Skin epidermis (tissue), 12 donors: Measurements from ENCODE around the gene LEPROT.
A peak's percentile ranks its signal among the peaks of the same experiment; 100 is the strongest.
"Not testable (repeated sequence)": the region's sequence is repeated elsewhere in the genome, so short reads cannot be mapped to it uniquely, and the experiment has no call there.

ENCODE experiments used
- H3K27ac ChIP-seq, 21 experiments: fragments of 200-600 bp; sonication (generic) in 11 of 21; one replicate each; pipeline ENCODE4 v1.5.0; 2020; ENCODE audit warnings: mild to moderate bottlenecking in 3 of 21, inconsistent platforms in 2 of 21, moderate library complexity in 2 of 21
- H3K4me3 ChIP-seq, 7 experiments: fragments of 200-600 bp; sonication (generic) in 2 of 7; one replicate each; pipeline ENCODE4 v1.5.0; 2020; ENCODE audit warnings: inconsistent platforms in 2 of 7, mild to moderate bottlenecking in 2 of 7, moderate library complexity in 1 of 7

Gene LEPROT, protein sequence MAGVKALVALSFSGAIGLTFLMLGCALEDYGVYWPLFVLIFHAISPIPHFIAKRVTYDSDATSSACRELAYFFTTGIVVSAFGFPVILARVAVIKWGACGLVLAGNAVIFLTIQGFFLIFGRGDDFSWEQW

DNA sequence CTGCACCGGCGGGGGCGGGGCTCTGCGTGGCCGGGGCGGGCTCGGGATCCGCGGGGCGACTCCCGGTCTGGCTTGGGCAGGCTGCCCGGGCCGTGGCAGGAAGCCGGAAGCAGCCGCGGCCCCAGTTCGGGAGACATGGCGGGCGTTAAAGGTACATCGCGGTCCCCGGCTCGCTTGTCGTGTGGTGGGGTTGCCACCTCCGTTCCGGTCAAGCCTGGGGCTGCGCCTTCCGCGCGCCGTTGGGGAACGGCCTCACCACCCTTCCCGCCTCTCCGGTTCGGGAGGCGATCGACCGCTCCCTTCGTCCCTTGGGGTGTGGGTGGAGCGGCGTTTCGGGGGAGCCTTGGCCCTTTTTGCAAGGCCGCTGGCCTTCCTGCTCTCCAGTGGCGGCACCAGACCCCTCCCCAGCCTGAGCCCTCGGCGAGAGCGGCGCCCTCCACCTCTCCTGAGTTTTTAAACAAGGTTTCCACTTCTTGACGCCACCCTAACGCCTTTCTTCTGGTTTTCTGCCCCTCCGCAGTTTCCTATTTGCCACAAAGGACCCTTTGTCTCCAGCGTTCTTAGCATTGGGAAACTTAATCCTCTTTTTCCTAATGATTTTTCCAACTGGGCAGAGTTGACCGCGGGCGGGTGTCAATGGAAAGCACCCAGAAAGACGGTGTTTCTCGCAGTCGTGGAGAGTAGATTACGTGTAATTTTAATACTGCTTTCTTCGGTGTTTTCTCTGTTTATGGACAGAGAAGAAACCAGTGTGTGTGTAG lies at the start of gene LEPROT, which contains the start of gene LEPR:
TSS of gene LEPROT (plus strand) at position 79 of the 761 bp plus-strand sequence. CDS start at position 136, 57 bp downstream.
TSS of gene LEPR (plus strand) at position 79 of the 761 bp plus-strand sequence. CDS start 144,898 bp downstream, outside the sequence.
- peak within 1 kb of the TSS; percentile 83 to 100 (median 97) for H3K27ac ChIP-seq
- H3K4me3 ChIP-seq: peak within 1 kb of the TSS; percentile 44 to 86 (median 66)

DNA sequence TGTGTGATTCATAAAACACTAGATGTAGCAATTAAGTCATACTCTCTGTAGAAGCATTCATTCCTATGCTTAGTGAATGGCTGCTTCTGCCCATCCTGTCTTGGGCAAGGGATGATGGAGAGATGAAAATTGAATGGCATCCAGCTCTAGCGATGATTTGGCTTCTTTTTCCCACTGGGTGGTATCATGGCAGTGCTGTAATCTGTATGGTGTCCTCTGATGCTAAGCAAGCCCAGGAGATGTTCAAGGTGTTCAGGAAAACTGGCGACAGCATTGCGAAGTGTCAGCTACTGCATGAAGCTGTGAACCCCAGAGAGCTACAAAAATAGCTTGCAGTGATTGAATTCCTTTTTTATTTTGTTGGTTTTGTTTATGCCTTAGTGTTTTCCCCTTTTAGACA lies 48.9 kb upstream of the LEPROT start:
- no peak overlapping the region for H3K27ac ChIP-seq
- no peak overlapping the region for H3K4me3 ChIP-seq

DNA sequence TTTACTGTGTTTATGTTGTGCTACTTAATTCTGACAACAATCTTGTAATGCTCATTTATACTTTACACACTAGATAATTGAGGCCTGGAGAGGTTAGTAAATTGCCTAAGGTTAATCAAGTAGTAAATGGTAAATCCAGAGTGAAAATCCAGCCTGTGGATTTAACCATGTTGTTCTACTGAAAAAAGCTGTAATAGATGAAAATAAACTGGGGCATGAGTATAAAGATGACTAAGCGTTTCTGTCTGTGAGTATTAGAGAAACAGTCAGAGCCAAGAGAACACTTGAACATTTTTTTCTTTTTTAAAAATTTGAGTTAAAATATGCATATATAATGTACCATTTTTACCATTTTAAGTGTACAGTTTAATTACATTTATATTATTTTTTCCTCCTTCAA lies 47.9 kb upstream of the LEPROT start:
- Histone ChIP-seq H3K4me3 (no peak overlapping the region), H3K27ac (no peak overlapping the region)

DNA sequence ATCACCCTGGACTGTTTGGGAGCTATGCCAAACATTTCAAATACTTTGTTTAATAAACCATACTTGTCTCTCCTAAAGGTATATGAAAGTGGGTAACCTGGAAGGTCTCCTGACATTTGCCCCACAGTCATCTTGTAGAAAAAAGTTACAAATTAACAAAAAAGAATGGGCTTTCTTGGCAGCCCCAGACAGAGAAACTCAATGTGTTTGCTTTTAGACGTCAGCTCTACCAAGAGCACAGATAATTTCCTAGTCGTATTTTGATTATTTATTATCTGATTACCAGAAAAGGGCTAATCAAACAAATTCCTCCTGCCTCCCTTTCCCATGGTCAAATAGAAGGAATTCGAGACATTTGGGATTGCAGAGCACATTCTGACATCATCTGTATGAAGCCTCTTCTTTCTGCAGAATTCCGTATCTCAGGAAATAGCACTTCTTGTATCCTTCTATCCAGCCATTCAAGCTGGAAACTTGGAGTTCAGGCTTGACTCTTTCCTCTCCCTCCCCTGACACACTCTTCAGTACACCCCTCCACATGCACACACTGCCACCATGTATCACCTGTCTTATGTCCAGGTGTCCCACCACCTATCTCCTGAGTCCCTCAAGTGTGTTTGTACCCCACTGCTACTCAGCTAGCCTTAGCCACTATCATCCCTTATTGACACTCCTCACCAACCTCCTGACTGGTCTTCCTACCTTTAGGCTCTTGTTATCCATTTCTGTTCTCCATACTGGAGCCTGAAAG lies 42.8 kb upstream of the LEPROT start:
- no peak overlapping the region for H3K4me3 ChIP-seq
- no peak overlapping the region for H3K27ac ChIP-seq

DNA sequence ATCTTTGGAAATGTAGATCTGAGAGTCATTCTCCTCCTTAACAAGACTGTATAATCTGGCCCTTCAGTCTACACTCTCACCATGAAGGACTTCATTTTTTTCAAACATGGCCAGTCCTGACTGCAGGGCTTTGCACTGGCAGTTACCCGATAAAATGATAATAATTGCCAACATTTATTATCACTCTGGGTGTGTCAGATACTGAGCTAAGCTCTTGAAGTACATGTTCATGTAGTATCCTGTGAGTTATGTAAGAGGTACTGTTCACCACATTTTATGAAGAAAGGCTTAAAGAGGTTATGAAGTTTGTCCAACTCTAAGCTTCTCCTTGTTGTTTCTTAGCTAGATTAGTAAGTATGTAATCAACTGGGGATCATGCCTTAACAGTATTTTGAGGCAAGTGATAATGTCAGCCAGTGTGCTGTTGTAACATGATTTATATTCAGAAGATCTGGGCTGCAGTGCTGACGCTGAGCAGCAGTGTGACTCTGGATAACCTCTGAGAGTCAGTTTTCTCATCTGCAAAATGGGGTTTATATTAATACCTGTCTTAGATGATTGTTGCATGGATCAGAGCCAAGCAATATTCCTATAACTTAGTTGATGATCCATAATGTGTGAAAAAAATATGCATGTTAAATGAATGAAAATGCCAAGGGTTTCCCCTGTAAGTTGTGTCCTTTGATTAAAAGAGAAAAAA lies 42.1 kb upstream of the LEPROT start:
- Histone ChIP-seq H3K27ac (no peak overlapping the region), H3K4me3 (no peak overlapping the region)

DNA sequence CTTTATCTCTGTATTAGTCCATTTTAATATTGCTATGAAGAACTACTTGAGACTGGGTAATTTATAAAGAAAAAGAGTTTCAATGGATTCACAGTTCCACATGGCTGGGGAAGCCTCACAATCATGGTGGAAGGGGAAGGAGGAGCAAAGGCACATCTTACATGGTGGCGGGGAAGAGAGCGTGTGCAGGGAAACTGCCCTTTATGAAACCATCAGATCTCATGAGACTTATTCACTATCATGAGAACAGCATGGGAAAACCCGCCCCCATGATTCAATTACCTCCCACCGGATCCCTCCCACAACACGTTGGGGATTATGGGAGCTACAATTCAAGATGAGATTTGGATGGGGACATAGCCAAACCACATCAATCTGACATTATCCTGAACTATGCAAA lies 36.0 kb upstream of the LEPROT start:
- not testable (repeated sequence) for H3K4me3 ChIP-seq, H3K27ac ChIP-seq

DNA sequence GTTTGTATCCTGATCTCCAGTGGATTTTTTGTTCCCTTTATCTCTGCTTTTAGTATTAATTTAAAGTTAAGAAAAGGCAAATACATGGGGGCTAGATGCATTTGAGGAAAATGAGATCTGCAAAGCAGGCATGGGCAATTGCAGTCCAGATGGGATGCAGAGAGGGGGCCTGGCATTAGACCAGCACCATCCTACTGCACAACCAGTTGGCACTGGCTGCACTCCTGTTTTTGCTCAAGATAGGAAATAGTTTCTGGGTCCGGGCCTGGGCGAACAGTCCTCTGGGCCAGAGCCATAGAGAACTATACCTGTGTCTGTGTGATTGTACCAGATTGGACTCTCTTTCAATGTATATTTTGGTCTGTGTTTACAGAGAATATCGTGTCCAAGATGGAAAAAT lies 34.0 kb upstream of the LEPROT start:
- Histone ChIP-seq H3K27ac (no peak overlapping the region), H3K4me3 (no peak overlapping the region)

DNA sequence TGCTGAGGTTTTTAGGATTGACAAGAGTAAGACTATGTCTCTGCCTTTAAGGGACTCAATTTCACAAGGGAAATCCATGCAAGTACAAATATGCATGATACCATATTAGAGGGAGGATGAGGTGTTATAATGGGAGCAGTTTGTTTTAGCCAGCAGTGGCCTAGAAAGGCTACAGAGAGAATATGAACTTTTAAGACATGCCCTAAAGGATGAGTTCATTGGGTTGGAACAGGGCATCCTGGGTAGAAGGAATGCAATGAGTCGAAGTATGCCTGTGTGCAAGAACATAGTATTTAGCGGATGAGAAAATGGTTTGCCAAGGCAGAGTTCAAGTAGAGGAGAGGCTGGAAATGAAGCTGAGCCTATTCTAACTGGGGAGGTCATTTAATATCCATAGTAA lies 32.6 kb upstream of the LEPROT start:
- Histone ChIP-seq H3K4me3 (no peak overlapping the region), H3K27ac (no peak overlapping the region)

DNA sequence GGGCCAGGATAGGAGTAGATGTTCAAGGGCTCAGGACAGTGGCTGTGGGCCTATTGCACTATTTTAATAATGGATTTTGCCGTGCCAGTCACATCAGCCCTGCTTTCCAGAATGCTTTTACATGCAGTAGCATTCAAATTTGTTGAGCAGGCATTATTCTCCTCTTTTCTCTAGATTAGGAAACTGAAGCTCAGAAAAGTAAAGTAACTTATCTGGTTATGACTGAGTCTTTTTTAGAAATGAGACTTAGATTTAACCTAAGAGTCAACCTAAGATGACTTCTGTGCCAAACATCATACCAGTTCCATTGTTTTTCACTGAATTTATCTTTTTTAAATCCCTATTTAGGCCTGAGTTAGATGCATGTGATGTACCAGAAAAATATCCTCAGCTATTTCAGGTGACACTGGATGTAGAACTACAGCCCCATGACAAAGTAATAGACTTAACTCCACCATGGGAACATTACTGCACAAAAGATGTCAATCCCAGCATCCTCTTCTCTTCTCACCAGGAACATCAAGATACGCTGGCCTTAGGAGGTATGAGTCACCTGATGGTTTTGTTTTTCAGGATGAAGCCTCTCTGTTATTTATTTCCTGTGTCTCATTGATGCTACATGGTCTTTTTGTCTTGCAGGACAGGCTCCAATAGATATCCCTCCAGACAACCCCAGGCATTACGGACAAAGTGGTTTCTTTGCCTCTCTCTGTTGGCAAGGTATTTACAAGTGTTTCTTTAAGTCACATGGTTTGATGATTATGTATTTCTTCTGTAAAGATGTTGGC lies 31.4 kb upstream of the LEPROT start:
- H3K4me3 ChIP-seq: no peak overlapping the region
- H3K27ac ChIP-seq: no peak overlapping the region

DNA sequence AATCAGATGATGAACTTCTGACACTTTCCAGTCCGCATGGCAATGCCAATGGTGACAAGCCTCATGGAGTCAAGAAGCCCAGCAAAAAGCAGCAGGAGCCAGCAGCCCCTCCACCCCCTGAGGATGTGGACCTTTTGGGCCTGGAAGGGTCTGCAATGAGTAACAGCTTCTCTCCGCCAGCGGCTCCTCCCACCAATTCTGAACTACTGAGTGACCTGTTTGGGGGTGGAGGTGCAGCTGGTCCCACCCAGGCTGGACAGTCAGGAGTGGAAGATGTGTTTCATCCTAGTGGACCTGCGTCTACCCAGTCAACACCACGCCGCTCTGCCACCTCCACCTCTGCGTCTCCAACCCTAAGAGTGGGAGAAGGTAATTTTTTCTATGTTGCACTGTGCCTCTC lies 28.0 kb upstream of the LEPROT start:
- Histone ChIP-seq H3K4me3 (no peak overlapping the region), H3K27ac (no peak overlapping the region)

DNA sequence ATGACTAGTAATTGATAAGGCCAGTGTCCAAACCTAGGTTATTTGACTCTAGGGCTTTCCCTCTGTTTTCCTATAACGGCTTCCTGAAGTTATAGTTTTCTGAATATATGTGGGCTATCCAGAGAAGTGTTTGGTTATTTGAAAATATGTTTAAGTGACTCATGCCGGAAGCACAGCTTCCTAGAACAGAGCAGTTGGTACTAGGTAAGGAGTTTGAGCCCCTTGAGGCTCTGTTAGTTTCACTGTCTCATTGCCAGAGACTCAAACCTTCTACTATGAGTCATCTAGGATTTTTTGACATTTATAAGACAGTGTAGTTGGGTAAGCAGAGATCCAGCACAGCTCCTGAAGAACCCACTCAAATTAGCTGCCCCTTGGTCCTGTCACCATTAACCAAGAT lies 27.1 kb upstream of the LEPROT start:
- H3K27ac ChIP-seq: no peak overlapping the region
- no peak overlapping the region for H3K4me3 ChIP-seq

DNA sequence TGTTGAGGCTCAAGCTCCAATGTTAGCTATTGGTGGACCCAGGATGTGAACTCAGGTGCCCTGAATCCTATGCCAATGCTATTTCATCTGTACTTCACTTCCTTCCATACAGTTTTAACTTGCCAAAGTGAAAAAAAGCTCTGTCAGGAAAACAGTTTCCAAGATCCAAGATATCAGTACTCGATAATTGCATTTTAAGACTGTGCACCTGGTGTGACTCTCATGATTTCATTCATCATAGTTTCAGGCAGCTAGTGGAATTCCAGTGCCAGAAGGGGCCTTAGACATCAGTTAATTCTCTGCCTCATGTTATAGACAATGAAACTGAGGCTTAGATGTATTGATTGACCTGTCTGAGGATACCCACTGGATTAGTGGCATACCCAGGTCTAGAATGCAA lies 26.5 kb upstream of the LEPROT start:
- Histone ChIP-seq H3K27ac (no peak overlapping the region), H3K4me3 (no peak overlapping the region)

DNA sequence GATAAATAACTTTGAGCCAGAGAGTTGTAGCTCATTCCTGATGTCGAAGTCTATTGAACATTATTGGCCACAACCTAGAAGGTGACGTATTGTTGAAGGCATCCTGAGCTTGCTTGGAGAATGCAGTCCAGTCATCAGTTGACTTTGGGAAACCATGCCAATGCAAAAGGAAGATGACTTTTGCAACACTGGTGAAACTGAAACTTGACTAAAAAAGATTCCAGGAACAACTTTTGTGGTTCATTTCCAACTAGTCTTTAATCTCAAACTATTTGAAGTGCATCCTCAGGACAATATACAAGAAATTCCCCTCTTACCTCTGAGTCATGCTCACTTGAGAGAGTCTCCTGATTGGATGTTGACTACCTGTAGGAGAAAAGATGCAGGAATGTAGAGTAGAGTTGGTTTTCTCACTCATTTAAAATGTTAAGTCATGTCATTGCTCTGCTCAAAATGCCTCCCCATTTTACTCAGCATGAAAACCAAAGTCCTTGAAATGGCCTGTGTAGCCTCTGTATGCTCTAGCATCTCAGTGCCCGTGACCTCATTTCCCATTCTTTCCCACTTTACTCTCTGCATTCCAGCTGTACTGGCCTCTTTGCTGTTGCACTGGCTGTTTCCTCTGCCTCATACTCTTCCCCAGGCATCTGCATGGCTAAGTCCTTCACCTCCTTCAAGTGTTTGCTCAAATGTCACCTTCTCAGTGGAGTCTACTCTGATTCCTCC lies 24.4 kb upstream of the LEPROT start:
- Histone ChIP-seq H3K4me3 (no peak overlapping the region), H3K27ac (no peak overlapping the region)

DNA sequence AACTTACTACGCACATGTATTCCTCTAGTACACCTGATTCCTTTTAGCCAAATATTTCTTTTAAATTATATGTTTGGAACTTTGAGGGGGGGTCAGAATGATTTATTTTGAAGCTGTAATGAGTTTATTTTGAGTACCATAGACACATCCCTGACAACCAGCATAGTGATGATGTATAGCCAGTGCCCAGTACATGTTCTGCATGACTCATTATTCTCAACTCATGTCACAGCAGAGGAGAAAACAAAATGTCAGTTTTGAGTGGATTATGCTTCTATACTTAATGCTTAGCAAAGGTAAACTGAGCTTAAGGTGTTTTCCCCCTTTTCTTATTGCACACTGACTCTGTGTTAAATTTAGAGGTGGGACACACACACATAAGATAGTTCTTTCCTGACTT lies 22.4 kb upstream of the LEPROT start:
- Histone ChIP-seq H3K27ac (no peak overlapping the region), H3K4me3 (no peak overlapping the region)

DNA sequence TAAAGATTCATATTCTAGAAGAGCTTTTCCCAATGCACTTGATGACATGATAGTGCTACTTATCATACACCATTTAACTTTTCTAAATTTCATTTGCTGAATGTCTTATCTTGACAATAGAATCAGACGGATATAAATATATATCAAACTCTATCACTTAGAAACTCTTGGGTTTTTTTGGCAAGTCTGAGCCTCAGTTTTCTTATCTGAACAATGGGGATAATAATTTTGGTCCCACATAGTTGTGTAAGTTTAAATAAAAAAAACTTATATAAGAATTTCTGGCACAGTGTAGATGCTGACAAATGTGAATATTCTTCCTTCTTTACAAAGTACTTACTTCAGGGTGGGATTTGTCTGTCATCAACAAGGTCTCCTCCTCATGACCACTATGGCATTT lies 21.5 kb upstream of the LEPROT start:
- no peak overlapping the region for H3K27ac ChIP-seq

DNA sequence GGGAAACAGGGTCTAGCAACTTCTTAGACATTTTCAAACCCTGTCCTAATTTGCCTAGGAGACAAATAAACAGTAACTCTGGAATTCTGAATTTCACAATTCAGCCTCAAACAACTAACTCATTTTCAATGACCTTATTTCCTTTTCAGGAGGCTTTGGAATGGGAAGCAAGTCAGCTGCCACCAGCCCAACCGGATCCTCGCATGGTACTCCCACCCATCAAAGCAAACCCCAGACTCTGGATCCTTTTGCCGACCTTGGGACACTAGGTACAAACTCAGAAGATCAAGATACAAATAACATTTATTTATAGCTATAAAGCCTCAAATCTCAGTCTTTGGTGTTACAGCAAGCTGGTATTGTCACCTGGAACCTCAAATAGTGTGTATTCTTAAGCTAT lies 18.9 kb upstream of the LEPROT start:
- Histone ChIP-seq H3K4me3 (no peak overlapping the region), H3K27ac (no peak overlapping the region)

More for the DNA sequence above, 21.5 kb upstream of the LEPROT start:
- no peak overlapping the region for H3K4me3 ChIP-seq

DNA sequence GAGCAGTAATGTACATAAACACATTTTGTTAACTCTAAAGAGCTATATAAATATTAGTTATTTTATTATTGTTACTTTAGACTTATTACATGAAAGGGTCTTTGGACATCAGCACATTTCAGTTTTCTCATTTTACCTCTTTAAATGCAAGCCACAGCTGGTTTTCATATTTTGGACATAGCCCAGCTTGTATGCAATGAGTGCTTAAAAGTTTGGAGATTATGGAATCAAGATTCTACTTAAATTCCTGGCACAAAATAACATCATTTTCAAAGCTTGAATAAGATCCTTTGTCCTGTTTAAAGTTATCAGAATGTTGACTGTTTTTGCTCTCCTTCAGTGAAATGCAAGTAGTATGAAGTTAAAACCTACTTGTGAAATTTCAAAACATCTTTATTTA lies 15.5 kb upstream of the LEPROT start:
- Histone ChIP-seq H3K27ac (no peak overlapping the region), H3K4me3 (no peak overlapping the region)

DNA sequence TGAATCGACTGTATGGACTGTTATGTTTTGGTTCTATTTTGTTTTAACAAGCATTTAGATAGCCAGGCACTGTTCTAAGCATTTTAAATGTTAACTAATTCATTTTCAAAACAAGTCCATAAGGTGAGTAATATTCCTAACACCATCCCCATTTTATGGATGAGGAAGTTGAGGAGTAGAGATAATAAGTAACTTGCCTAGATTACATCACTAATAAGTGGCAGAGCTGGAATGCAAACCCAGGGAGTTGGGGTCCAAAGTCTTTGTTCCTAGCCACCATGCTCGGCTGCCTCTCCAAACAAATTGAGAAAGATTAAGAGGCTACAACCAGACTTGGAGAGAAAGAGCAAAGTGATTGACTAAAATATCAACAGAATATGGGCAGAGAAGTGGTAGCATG lies 12.6 kb upstream of the LEPROT start:
- H3K4me3 ChIP-seq: no peak overlapping the region
- no peak overlapping the region for H3K27ac ChIP-seq

DNA sequence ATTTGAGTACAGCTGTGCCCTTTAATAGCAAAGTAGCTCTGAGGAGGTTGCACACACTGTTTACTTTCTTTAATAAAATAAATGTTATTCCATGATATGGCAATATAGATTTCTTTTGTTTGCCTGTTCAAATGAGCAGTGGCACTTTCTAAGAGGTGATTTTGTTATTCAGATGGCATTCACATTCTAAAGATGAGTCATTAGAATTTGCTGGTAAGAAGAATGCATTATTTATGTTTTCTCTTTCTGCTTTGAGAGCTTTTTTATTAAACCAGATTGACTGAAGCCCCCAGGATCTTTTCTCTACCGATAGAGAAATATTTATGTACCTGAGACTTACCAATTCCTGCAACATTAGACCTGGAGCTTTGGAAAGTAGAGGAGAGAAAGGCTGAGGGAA lies 11.2 kb upstream of the LEPROT start:
- Histone ChIP-seq H3K4me3 (no peak overlapping the region), H3K27ac (no peak overlapping the region)
